HG03378 (cell line): ENCODE measurements around the gene SYT9.

ENCODE experiments used
- ATAC-seq: cut with Tn5 transposase; IDR thresholded peaks from one replicate; pipeline ENCODE4 v1.9.1; 2021; ENCODE audit warnings: mild to moderate bottlenecking, moderate library complexity; ENCODE audit not compliant: unreplicated experiment

Gene SYT9, protein sequence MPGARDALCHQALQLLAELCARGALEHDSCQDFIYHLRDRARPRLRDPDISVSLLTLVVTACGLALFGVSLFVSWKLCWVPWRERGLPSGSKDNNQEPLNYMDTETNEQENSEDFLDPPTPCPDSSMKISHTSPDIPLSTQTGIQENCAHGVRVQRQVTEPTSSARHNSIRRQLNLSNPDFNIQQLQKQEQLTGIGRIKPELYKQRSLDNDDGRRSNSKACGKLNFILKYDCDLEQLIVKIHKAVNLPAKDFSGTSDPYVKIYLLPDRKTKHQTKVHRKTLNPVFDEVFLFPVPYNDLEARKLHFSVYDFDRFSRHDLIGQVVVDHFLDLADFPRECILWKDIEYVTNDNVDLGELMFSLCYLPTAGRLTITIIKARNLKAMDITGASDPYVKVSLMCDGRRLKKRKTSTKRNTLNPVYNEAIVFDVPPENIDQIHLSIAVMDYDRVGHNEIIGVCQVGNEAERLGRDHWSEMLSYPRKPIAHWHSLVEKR

DNA sequence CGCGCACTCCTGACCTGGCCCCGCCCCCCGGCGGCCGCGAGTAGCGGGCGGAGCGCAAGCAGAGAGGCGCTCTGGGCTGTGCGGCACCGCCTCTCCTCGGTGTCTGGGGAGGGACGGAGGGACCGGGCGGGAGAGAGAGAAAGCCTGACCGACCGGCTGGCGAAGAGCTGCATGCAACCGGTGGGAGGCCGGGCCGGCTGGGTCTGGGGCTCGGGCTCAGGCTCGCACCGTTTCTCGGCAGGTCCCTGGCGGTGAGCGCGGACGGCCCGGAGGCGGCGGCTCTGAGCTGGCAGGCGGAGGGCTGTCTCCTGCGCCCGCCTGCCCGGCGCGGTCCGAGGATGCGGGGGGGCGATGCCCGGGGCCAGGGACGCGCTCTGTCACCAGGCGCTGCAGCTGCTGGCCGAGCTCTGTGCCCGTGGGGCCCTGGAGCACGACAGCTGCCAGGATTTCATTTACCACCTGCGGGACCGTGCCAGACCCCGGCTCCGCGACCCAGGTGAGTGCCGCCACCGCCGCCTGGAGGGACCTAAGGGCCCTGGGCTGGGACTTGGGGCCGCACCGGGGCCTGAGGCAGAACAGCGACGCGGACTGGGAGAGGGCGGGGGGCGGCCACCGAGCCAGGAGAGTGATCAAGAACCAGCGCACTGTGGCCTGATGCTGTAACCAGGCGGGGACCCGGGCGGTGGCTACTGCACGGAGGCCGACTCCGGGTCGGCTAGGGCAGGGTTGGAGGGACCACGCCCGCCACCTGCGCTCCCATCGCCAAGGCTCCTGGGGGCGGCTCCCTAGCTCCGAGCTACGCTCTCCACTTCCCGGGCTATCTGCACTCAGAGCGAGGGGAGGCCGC lies at the start of gene SYT9:
SYT9 (plus strand) TSS at position 69 of the 847 bp plus-strand sequence; CDS start at position 352, 283 bp downstream.
- peak; percentile 45 for ATAC-seq

DNA sequence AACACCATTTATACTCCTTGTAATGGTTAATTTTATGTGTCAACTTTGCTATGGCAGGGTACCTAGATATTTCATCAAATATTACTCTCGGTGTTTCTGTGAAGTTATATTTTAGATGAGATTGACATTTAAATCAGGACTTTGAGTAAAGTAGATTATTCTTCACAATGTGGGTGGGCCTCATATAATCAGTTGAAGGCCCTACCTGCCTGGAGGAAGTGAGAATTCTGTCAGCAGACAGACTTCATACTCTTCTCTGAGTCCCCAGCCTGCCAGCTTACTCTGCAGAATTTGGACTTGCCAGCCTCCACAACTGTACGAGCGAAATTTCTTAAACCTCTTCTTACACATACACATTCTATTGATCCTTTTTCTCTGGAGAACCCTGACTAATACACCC lies 49.3 kb upstream of the SYT9 start:
- ATAC-seq = no peak

DNA sequence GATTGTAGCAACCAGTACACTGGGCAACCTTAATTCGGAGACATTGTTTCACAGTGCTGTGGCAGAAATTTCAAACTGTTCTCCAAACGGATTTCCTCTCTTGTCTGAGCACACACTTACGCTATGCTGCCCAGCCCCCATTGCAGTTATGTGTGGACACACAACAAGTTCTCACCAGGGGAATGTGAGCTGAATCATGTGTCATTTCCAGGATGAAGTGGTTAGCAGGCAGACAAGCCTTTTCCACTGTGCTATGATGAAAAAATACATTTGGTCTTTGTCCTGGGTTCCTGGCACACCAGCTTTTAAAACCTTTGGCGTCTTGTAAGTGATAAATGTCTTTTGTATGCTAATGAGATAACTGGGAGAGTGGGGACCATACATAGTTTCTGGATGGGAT lies 46.9 kb upstream of the SYT9 start:
- no peak for ATAC-seq

DNA sequence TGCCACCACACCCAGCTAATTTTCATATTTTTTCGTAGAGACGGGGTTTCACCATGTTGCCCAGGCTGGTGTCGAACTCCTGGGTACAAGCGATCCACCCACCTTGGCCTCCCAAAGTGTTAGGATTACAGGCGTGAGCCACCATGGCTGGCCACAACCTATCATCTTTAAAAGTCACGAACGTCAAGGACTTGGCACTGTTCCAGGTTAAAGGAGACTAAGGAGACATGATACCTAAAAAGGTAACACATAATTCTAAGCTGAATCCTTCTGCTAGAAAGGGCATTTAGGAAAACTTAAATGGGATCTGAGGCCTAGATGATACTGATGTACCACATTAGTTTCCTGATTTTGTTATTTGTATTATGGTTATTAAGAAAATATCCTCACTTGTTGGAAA lies 43.3 kb upstream of the SYT9 start:
- ATAC-seq = no peak

DNA sequence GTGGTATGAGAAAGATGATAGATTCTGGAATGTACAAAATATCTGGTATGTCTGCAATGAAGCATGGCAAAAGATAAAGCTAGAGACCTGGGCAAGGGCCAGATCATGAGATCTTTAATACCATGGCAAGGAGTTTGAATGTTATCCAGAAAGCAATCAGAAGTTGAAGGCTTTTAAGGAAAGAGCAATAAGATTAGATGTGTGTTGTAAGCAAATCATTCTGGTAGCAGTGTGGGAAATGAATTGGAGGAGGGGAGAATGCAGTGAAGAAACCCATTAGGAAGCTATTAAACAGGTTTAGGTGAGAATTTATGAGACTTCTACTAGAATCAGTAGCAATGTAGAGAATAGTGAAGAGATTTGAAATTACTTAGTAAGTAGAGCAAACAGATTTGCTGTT lies 32.2 kb upstream of the SYT9 start:
- no peak for ATAC-seq

DNA sequence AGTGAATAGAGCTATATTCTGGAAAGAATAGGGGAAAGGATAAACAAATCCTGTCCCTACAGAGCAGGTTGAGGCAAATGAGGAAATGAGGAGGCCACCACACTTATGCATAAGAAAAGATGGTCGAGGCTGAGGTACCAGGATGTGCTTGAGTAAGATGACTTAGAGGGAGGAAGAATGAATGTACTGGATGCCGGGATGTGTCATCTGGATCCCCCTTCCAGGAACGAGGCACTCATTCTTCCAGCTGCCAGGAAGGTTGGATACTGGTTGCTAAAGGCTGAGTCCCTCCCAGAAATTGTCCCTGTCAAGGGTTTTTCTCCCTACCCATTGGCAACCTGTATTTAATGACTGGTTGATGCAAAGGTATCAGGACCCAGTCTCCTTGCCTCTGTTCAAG lies 31.1 kb upstream of the SYT9 start:
- no peak for ATAC-seq

DNA sequence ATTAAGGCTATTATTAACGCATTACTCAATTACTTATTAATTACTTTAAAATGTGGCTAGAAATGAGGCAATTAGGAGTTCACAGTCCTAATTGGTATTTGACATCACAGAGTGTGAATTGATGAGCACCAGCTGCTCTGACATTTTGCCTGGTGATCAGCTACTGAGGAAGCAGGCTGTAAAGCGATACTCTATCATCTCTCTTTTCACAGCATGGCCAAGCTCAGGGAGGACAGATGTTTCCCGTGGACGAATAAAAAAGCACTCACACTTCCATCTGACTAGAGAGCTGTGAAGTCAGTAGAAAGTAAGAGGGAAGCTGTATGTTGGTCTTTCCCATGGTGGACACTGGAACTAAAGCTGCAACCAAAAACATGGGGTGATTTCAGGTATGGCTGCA lies 29.1 kb upstream of the SYT9 start:
- no peak for ATAC-seq

DNA sequence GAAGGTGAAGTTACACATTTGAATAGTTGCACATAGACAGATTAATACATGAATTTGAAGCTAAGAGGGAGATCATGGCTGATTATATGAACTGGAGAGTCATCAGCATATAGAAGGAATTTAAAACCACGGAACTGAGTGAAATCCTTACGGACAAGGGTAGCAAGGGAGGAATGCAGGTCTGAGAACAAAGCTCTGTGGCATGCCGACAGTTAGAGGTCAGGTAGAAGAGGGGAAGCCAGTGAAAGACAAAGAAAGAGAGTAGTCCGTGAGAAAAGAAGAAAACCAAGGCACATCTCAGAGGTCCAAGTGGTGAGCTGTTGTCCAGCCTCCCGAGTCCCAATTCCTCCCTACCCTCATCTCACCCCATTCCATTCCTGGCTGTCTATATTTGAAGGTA lies 11.8 kb upstream of the SYT9 start:
- ATAC-seq = no peak

DNA sequence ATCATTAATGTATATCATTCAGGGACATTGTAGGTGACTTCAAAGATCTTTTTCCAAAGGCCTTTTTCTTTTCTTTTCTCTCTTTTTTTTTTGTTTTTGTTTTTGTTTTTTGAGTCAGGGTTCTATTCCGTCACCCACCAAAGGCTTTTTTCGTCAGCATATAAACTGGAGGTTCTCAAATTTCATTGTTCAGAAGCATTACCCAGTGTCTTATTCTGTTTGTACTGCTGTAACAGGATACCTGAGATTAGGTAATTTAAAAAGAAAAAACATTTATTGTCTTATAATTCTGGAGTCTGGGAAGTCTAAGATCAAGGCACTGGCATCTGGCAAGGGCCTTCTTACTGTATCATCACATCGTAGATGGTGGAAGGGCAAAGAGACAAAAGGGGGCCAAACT lies 6.4 kb upstream of the SYT9 start:
- ATAC-seq = no peak

DNA sequence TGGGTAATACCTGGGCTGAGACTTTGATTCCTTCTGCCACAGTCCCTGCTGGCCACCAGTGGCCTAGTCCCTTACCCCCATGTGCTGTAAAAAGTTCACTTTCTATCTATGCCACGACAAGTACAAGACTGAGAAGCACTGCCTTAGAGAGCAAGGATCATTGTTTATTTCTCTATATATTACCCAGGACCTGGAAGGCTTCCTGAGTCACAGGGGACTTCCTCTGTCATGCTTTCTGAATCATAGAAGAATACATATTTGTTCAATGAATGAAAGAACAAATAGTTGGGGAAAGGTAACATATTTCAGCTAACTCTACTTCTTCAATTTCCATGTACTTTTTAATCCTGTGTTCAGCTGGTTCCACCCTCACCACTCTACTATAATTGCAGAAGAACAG lies 5.5 kb upstream of the SYT9 start:
- no peak for ATAC-seq

DNA sequence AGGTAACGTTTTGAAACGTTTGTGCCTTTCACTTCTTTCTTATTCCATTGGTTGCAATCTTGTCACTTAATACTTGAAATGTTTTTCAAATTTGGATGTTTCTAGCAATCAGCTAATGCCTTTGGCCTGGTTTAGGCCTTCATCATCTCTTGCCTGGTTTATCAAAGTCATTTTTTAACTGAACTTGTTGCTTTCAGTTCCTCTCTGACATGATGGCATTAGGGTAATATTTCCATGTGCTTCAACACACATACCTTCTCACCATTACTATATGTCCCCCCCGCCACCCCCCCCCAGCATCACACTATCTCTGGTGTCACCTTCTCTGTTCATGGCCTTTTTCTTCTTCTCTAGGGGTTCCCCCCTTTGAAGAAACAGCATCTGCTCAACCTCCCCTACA lies 1.5 kb upstream of the SYT9 start:
- no peak for ATAC-seq

DNA sequence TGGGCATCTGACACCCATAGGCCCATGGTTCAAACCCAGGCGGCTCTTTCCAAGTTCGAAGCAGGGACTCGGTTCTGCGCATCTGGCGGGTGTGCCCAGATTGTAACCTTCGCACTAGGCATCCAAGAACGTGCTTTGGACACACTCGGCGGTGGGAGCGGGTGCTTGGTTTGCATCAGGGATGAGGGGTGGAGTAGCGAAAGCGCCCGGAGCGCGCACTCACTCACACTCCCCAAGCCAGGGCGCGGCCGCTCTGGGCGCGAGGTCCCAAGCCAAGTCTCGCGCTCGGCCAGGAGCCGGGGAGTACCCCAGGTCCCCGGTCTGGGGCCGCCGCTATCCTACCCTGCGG lies 243 bp upstream of the SYT9 start:
- ATAC-seq = no peak

DNA sequence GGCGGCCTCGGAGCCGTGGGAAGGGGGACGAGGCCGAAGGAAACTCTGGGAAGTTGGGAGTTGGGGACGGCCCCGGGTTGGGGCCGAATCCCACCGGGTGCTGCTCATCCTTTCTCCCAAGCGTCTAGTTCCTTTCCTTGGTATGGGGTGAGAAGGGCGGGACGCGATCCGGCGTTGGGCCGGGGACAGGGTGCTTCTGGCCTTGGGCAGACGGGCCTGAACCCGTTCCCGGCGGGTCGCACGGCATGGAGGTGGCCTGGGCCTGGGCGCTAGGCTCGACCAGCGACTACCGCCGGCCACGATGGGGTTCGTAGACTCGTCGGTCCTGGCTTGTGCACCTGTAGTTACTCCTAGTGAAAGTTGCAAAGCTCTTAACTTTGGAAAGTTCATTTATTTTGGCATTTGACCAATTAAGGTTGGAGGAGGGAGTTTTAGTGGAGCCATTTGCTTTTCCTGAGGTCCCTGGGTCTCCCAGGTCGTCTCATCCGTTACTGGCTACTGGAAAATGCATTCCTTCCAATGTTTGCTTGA lies 1.0 kb downstream of the SYT9 start:
- ATAC-seq = no peak

DNA sequence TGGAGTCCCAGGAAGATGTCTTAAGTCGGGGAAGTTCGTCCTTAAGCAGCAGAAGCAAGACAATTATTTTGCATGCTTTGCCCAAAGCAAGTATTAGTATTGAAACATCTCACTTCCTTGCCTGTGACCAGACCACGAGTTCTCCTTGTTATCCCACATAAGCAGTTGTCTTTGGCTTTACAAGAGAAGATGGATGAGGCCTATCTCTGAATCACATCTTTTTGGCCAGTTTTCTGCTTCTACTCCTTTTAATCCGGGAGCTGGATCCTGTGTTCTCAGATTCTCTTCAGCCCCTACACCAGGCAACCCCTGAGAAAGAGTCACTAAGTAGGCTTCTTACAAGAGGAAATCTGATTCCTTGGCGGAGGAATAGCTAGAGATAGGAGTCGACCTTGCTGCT lies 2.1 kb downstream of the SYT9 start:
- ATAC-seq = no peak

DNA sequence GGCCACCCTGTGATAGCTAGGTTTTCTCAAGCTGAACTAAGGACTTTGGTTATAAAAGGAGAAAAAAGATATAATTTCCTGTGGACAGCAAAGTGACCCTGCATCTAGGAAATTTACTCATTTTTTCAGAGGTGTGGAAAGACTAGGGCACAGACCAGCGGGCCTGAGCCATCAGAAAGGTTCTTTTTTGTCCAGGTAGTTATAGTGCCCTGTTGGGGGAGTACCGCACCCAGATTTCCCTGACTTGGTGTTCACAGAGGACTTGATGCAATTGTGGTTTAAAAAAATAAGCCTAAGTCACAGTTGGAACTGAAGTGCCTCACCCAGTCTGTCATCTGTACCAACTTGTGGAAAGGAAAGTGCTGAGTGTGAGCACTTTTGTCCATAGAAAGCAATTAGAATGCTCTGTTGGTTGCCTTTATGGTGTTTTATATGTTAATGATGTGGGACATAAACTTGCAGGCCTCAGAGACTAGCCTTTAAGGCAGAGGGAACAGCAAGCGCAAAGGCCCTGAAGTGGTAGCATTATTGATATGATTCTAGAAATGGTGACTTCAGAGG lies 3.1 kb downstream of the SYT9 start:
- no peak for ATAC-seq

DNA sequence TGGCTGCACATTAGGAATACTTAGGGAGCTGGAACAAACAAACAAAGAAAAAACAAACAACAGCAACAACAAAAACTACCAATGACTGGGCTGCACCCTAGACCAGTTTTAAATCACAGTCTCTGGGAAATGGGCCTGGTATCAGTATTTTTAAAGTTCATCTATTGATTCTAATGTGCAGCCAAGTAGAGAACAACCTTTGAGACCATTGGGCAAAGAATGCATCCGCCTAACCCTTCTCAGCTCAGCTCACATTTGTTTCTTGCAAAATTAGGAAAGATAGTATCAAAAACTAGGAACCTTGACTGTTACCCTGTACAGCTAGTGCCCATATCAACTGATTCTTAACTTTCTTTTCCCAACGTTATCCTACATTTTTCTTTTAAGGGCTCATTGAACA lies 5.2 kb downstream of the SYT9 start:
- no peak for ATAC-seq

DNA sequence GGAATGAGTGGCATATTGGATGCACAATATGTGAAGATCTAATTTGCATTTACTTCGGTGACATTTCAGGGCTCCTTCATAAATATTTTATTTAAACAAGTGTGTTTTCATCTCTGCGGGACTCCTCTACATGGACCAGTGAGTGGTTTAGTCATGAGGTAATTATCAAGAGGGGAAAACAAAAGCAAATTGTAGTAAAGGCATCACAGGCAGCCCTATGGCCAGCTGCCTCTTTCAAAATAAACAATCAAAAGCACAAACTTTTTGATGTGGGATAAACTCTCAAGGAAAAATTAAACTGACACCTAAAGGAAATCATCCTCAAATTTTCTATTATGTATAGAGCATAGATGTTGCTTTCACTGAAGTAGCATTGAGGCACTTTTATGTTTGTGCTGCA lies 6.0 kb downstream of the SYT9 start:
- no peak for ATAC-seq

DNA sequence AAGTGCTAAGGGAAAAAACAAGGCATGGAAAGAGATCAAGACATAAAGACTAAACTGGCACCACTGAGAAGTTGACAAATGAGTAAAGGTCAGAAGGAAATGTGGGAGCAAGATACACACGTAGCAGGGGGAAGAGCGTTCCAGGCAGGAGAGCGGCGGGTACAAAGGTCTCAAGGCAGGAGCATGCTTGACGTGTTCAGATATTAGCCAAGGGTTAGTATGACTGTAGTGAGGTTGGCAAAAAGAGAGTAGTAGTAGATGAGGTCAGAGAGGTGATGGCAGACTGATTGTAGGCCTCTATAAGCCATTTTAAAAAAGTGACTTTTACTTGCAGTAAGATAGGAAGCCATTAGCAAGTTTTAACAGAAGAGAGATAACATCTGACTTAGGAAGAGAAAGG lies 9.9 kb downstream of the SYT9 start:
- ATAC-seq = no peak

DNA sequence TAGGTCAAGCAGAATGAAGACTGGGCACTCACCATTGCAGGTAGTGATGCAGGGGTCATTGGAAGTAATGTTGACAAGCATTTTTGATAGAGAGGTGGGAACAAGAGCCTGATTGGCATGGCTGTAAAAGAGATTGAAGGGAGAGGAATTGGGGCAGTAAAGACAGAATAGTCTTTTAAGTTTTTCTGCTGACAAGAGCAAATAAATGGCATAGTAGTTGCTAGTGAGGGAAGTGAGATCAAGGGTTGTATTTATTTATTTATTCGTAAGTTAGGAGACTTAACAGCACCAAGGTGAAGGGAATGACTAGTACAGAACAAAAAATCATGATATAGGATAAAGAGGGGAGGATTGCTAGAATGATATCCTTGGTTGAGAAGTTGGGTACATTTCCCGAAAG lies 11.0 kb downstream of the SYT9 start:
- ATAC-seq = no peak

DNA sequence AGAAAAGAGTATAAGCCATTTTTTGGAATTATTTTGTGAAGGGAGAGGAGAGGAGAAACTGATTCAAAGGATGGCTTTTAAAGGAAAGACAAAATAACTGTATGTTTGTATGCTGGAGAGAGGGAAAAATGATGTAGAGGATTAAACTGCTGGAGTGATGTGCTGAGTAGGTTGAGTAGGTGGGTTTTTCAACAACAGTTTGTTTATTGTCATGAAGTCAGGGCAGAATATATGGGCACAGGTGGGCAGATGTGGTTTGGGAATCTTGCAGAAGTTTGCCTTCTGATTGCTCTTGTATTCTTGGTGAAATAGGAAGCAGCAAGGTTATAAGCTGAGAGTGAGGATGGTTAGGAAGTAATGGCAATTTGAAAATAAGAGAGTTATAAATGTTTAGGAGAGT lies 12.1 kb downstream of the SYT9 start:
- no peak for ATAC-seq

DNA sequence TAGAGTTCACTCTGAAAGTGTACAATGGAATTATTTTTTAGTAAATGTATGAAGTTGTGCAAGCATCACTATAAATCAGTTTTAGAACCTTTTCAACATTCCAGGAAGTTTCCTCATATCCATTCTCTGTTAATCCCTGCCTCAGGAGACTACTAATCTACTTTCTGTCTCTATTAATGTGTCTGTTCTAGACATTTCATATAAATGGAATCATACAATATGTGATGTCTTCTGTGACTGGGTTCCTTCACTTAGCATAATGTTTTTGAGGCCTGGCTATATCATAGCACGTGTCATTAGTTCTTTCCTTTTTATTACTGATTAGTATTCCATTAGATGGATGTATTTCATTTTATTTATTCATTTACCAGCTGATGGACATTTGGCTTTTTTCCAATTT lies 17.1 kb downstream of the SYT9 start:
- no peak for ATAC-seq
